Smooth muscle cell (in vitro differentiated cells): ENCODE data around the gene FGG. TPM values are rescaled to one million over a fixed set of nuclear protein-coding genes. Genes with fewer than 3 reads are reported as not detected.

Experiments used
- DNase-seq: peaks from one replicate; lab custom pipeline; 2025; ENCODE audit not compliant: unreplicated experiment; lab: John Stamatoyannopoulos, UW
- H2AFZ ChIP-seq: fragments of 200-600 bp; sonication (generic); 2 replicates; pipeline ENCODE4 v1.6.0; 2016; ENCODE audit warnings: antibody characterized with exemption, low read depth, mild to moderate bottlenecking
- H3F3A ChIP-seq: fragments of 200-600 bp; sonication (generic); 2 replicates; pipeline ENCODE4 v1.6.0; 2017; ENCODE audit warnings: antibody characterized with exemption, low read depth
- H3K27ac ChIP-seq: fragments of 200-600 bp; sonication (generic); 2 replicates; pipeline ENCODE4 v1.5.1; 2016; ENCODE audit warnings: low read depth, mild to moderate bottlenecking
- H3K27me3 ChIP-seq: fragments of 200-600 bp; sonication (generic); 2 replicates; pipeline ENCODE4 v1.6.1; 2016; ENCODE audit warnings: low read depth, mild to moderate bottlenecking
- H3K36me3 ChIP-seq: fragments of 200-600 bp; sonication (generic); 2 replicates; pipeline ENCODE4 v1.5.1; 2016; ENCODE audit warnings: low read depth
- H3K4me1 ChIP-seq: fragments of 200-600 bp; sonication (generic); 2 replicates; pipeline ENCODE4 v1.5.1; 2016; ENCODE audit warnings: low read depth
- H3K4me2 ChIP-seq: fragments of 200-600 bp; sonication (generic); 2 replicates; pipeline ENCODE4 v1.6.0; 2016; ENCODE audit warnings: mild to moderate bottlenecking
- H3K4me3 ChIP-seq: fragments of 200-600 bp; sonication (generic); 2 replicates; pipeline ENCODE4 v1.5.1; 2016; ENCODE audit warnings: mild to moderate bottlenecking
- H3K79me2 ChIP-seq: fragments of 200-600 bp; sonication (generic); 2 replicates; pipeline ENCODE4 v1.6.0; 2016; ENCODE audit warnings: low read depth, mild to moderate bottlenecking
- H3K9ac ChIP-seq: fragments of 200-600 bp; sonication (generic); 2 replicates; pipeline ENCODE4 v1.6.0; 2016; ENCODE audit warnings: low read depth
- H3K9me3 ChIP-seq: fragments of 200-600 bp; sonication (generic); replicated peaks from 2 replicates; pipeline ENCODE4 v1.5.1; 2016; ENCODE audit warnings: low read depth
- H4K20me1 ChIP-seq: fragments of 200-600 bp; sonication (generic); 2 replicates; pipeline ENCODE4 v1.6.0; 2016; ENCODE audit warnings: low read depth
- CTCF ChIP-seq: fragments of 200-600 bp; sonication (generic); IDR thresholded peaks from 2 replicates; pipeline ENCODE4 v1.5.1; 2017; ENCODE audit warnings: borderline replicate concordance, mild to moderate bottlenecking, antibody characterized with exemption; ENCODE audit not compliant: insufficient read depth, poor library complexity, severe bottlenecking
- WGBS: methylation state at CpG from one replicate; pipeline ENCODE4 v1.1.7; 2016; ENCODE audit warnings: low lambda C conversion rate; 5-methylcytosine and 5-hydroxymethylcytosine counted together
- polyA plus RNA-seq: library from polyadenylated mRNA; unstranded; fragments of >200 nt; fragmentation: Nextera tagmentation; extraction: Ambion mirVana; gene quantifications from 2 replicates; pipeline ENCODE4 v1.2.1, GENCODE V29; 2016
- total RNA-seq: library from RNA; depleted of rRNA; stranded (reverse); fragments of >200 nt; gene quantifications from 2 replicates; pipeline ENCODE4 v1.2.3, GENCODE V29; 2014

FGG gene
- not detected in 2 replicates for total RNA-seq
- polyA plus RNA-seq = 0.77 and 1.1 TPM in 2 replicates

- no peak for TF ChIP-seq CTCF
- H3K9ac ChIP-seq = no peak within 1 kb of the TSS
- H3K36me3 ChIP-seq = no peaks in the 10 kb centered on the region
- peaks cover 23% of the 10 kb centered on the region for H3K27me3 ChIP-seq
- H3K27ac ChIP-seq = no peak within 1 kb of the TSS
- peak within 1 kb of the TSS; percentile 37 for H3K4me3 ChIP-seq
- H3K4me1 ChIP-seq = no peaks in the 10 kb centered on the region
- 77% methylated on average over 7 of the region's 7 CpGs for WGBS
- H3K4me2 ChIP-seq = no peak within 1 kb of the TSS
- no peak within 1 kb of the TSS for H2AFZ ChIP-seq
- H3K79me2 ChIP-seq = no peaks in the 10 kb centered on the region
- H3K9me3 ChIP-seq = no peaks in the 10 kb centered on the region
- H3F3A ChIP-seq = no peaks in the 10 kb centered on the region
- no peak for DNase-seq
- H4K20me1 ChIP-seq = no peaks in the 10 kb centered on the region
These were observed at the start of gene FGG for GRCh38 chr4:154612472-154613414. Gene FGG (minus strand): TSS chr4:154612656. CDS start chr4:154612609, 47 bp downstream.

GRCh38 chr4:154660052-154660451 is 47.6 kb upstream of the FGG start:
- H3K36me3 ChIP-seq = no peaks in the 10 kb centered on the region
- no peaks in the 10 kb centered on the region for H3F3A ChIP-seq
- no peaks in the 10 kb centered on the region for H3K9me3 ChIP-seq
- no peak overlapping the region for H3K9ac ChIP-seq
- H2AFZ ChIP-seq = no peak overlapping the region
- H3K27ac ChIP-seq = no peak overlapping the region
- H3K4me3 ChIP-seq = no peak overlapping the region
- H3K79me2 ChIP-seq = no peaks in the 10 kb centered on the region
- no peak overlapping the region for H3K4me2 ChIP-seq
- H3K4me1 ChIP-seq = no peaks in the 10 kb centered on the region
- no peaks in the 10 kb centered on the region for H4K20me1 ChIP-seq
- no peak for DNase-seq
- TF ChIP-seq CTCF = no peak
- H3K27me3 ChIP-seq = no peaks in the 10 kb centered on the region
- WGBS = 92% methylated on average over 3 of the region's 3 CpGs

- TF ChIP-seq CTCF = no peak
- DNase-seq = no peak
- Histone ChIP-seq H3K4me3 (no peak overlapping the region), H3K36me3 (no peaks in the 10 kb centered on the region), H3K9ac (no peak overlapping the region), H3F3A (no peaks in the 10 kb centered on the region), H3K79me2 (no peaks in the 10 kb centered on the region), H2AFZ (no peak overlapping the region), H3K27ac (no peak overlapping the region), H3K9me3 (no peaks in the 10 kb centered on the region), H3K4me1 (no peaks in the 10 kb centered on the region), H4K20me1 (no peaks in the 10 kb centered on the region), H3K4me2 (no peak overlapping the region), H3K27me3 (no peaks in the 10 kb centered on the region)
- WGBS = 92% methylated on average over 11 of the region's 11 CpGs
These were observed 46.4 kb upstream of the FGG start for GRCh38 chr4:154658680-154659405.
